ENCODE data around the gene SLC2A9.
"Not testable (repeated sequence)": the region's sequence is repeated elsewhere in the genome, so short reads cannot be mapped to it uniquely, and the experiment has no call there.

The SLC2A9 gene

DNA sequence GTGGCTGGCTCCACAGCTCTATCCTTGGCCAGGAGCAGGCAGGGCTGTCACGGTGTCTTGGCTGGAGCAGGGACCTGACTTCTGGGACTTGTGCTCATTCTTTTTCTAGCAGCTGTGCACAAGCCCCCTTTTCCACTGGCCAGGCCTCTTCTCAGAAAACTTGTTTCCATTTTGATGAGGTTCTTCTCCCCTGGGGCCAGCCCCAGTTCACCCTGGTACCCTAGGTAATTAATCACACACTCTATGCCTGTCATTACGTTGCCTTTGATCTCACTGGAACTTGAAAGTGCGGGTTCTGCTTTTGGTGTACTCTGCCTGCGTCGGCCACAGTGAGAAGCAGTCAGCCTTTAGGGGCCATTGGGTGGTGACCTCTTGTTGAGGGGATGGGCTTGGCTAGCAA, 213.2 kb downstream of the SLC2A9 start:
- DNase-seq, result no peak

DNA sequence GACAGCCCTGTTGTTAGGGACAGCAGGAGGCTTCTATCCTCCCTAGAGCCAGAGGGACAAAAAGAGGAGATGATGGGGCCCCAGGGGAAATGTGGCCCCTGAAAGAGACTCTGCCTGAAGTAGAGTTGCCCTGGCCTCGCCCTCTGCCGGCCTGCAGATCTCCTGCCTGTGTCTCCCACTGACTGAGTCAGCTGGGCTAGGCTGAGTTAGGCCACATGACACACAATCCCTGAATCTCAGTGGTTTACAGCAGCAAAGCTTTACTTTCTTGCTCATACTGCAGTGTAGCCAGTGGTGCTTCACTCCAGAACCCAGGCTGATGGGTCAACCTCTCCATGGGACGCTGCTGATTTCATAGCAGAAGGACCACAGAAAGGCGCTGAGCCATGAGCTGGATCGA, 216.4 kb downstream of the SLC2A9 start:
- no peak for DNase-seq

DNA sequence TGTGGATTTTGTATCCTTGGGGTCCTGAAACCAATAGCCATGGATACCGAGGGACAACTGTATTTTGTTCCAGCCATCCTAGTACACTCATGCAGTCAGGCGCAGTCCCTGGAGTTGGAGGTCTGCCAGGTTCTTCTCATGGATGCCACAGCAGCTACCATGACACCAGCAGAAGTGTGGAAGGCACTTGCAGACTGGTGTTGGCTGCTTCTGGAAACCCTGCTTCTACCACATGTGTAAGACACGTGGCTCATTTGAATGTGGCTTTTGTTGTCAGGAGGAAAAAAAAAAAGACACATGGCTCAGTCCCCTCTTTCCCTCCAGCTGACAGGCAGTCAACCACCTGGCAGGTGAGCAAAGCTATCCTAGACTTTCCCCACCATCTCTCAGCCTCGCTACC, 220.4 kb downstream of the SLC2A9 start:
- DNase-seq, result no peak

DNA sequence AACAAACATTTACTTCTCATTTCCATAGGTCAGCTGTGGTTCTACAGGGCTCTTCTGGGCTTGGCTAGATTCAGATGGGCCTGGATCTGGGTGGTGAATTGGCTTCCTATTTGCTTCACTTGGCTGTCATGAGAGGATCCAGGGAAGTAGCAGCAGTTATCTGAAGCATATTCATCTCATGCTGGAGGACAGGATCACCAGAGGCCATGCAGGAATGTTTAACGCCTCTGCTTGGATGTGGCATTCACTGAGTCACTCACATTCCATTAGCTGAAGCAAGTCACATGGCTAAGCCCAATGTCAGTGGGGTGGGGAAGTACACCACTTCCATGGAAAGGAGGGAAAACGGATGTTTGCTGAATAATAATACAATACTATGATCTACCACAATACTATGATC, 224.7 kb downstream of the SLC2A9 start:
- DNase-seq, result not testable (repeated sequence)

DNA sequence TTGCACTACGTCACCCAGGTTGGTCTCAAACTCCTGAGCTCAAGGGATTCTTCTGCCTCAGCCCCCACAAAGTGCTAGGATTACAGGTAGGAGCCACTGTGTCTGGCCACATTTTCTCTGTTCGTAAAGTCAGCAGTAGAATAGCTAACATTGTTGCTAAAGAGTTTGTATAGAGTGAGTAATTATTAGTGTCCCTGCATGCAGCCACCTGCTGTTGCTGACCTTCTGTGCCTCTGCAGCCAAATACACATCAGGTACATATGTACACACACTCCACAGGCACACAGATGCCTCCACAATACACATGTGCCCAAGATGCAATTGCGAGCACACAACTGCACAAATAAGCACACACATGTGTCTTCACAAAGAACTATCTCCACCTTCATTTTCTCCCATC, 228.9 kb downstream of the SLC2A9 start:
- no peak for DNase-seq

DNA sequence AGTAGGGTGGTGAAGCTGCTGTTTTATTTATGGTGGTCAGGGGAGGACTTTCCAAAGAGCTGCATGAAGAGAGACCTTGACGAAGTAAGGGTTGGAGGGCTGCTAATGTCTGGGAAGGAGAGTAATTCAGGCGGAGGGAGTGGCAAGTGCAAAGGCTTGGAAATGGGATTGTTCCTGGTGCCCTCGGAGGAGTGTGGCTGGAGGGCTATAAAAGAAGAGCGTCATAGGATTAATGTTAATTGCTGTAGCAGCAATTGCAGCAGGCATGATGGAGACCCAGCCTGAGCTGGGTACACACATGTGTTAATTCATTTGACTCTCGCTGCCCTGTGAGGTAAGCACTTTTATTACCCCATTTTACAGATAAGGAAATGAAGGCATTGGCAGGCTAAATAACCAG, 235.4 kb downstream of the SLC2A9 start:
- DNase-seq, result not testable (repeated sequence)

DNA sequence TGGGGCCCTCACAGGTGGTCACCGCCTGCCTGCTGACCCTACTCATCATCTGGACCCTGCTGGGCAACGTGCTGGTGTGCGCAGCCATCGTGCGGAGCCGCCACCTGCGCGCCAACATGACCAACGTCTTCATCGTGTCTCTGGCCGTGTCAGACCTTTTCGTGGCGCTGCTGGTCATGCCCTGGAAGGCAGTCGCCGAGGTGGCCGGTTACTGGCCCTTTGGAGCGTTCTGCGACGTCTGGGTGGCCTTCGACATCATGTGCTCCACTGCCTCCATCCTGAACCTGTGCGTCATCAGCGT, 239.2 kb downstream of the SLC2A9 start:
- no peak for DNase-seq

DNA sequence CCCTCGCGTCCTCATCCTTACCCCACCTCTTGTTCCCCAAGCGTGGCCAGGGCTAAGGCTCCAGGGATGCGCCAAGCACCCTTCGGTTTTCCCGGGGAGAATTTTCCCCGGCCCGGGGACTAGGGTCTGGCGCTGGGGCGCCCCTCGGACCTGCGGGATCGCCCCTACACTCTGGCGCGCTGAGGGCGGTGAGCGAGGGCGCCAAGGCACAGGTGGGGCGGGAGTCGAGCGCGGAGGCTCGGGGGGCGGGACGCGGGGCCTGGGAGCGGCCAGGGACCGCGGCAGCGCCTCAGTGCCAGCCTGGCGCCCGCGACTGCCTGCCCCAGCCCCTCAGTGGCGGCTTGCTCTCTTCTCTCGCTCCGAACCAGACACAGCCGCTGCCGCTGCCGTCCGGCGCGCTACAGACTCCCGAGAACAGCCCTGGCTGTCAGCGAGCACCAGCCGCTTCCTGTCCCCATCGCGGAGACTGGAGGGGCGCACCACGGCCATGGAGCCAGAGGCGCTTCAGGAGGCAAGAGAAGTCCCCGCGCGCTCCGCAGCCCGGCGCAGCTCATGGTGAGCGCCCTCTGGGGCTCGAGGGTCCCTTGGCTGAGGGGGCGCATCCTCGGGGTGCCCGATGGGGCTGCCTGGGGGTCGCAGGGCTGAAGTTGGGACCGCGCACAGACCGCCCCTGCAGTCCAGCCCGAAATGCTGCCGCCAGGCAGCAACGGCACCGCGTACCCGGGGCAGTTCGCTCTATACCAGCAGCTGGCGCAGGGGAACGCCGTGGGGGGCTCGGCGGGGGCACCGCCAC, 239.8 kb downstream of the SLC2A9 start, which contains the start of gene DRD5:
DRD5 (plus strand) TSS at position 292 of the 793 bp plus-strand sequence; CDS start at position 688, 396 bp downstream.
- no peak for DNase-seq

Measured in activated CD4-positive, alpha-beta T cell treated with anti-CD3 and anti-CD28 coated beads, Interleukin-2, amount 50 U/mL, for 4 hours (primary cell).